Calu3 (cell line): ENCODE data around the gene NPAS3. TPM values are rescaled to one million over a fixed set of nuclear protein-coding genes. Genes with fewer than 3 reads are reported as not detected.

Source experiments
- BruUV-seq: library from RNA; stranded (reverse); fragments of 400-500 nt; replicated peaks from 2 replicates; lab custom pipeline; 2021; lab: Mats Ljungman, UMichigan
- CTCF ChIA-PET: fragments of 300-600 bp; sonication (Branson Sonifier 250); formaldehyde crosslinking; loops from one replicate; lab custom pipeline; 2022; ENCODE audit warnings: antibody characterized with exemption; lab: Charles Lee
- DNase-seq: peaks from one replicate; pipeline ENCODE4 v3.0.0; 2022
- H3K27ac Mint-ChIP-seq: one replicate; pipeline ENCODE4 v1.8.0; 2022; ENCODE audit warnings: mixed read lengths; ENCODE audit not compliant: unreplicated experiment
- H3K27me3 Mint-ChIP-seq: one replicate; pipeline ENCODE4 v1.8.0; 2022; ENCODE audit warnings: mixed read lengths; ENCODE audit not compliant: unreplicated experiment
- H3K36me3 Mint-ChIP-seq: one replicate; pipeline ENCODE4 v1.8.0; 2022; ENCODE audit warnings: mild to moderate bottlenecking, moderate library complexity, mixed read lengths; ENCODE audit not compliant: insufficient read depth, unreplicated experiment
- H3K4me1 Mint-ChIP-seq: one replicate; pipeline ENCODE4 v1.8.0; 2022; ENCODE audit warnings: mild to moderate bottlenecking, low read depth, mixed read lengths; ENCODE audit not compliant: unreplicated experiment
- H3K4me3 Mint-ChIP-seq: one replicate; pipeline ENCODE4 v1.8.0; 2022; ENCODE audit warnings: mild to moderate bottlenecking, low read depth, moderate library complexity, mixed read lengths; ENCODE audit not compliant: unreplicated experiment
- H3K9me3 Mint-ChIP-seq: one replicate; pipeline ENCODE4 v1.8.0; 2022; ENCODE audit warnings: low read depth, mixed read lengths; ENCODE audit not compliant: unreplicated experiment
- intact Hi-C: fragments of 100-400 bp; cut with micrococcal nuclease; formaldehyde crosslinking; loops from one replicate; pipeline ENCODE4 v1.10.0; 2022; ENCODE audit not compliant: unreplicated experiment
- total RNA-seq: library from RNA; stranded (reverse); gene quantifications from 2 replicates; pipeline ENCODE4 v1.2.3, GENCODE V29; 2022
- TF ChIP-seq, protein P1 (sequence below): fragments of 200-600 bp; IDR thresholded peaks from one replicate; pipeline ENCODE4 v1.8.0; 2022; ENCODE audit warnings: antibody characterized with exemption; ENCODE audit not compliant: unreplicated experiment

The NPAS3 gene
- total RNA-seq, 1 experiment from 2014 or later: not detected

GRCh38 chr14:33408291-33408690 is 469.6 kb downstream of the NPAS3 start:
- intact Hi-C loops: no loop called here

GRCh38 chr14:33412450-33412849 is 473.8 kb downstream of the NPAS3 start:
- Mint-ChIP-seq H3K4me3 (no peak overlapping the region), H3K9me3 (no peaks in the 10 kb centered on the region), H3K27ac (no peak overlapping the region), H3K4me1 (no peaks in the 10 kb centered on the region), H3K27me3 (peaks cover 23% of the 10 kb centered on the region), H3K36me3 (no peaks in the 10 kb centered on the region)
- no peak for DNase-seq
- TF ChIP-seq, protein P1, sequence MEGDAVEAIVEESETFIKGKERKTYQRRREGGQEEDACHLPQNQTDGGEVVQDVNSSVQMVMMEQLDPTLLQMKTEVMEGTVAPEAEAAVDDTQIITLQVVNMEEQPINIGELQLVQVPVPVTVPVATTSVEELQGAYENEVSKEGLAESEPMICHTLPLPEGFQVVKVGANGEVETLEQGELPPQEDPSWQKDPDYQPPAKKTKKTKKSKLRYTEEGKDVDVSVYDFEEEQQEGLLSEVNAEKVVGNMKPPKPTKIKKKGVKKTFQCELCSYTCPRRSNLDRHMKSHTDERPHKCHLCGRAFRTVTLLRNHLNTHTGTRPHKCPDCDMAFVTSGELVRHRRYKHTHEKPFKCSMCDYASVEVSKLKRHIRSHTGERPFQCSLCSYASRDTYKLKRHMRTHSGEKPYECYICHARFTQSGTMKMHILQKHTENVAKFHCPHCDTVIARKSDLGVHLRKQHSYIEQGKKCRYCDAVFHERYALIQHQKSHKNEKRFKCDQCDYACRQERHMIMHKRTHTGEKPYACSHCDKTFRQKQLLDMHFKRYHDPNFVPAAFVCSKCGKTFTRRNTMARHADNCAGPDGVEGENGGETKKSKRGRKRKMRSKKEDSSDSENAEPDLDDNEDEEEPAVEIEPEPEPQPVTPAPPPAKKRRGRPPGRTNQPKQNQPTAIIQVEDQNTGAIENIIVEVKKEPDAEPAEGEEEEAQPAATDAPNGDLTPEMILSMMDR: no peak
- intact Hi-C loops: no loop called here
- CTCF ChIA-PET: no interaction called here
- BruUV-seq: no TSS peak

More at GRCh38 chr14:33408291-33408690, 469.6 kb downstream of the NPAS3 start:
- no peak for DNase-seq
- no peak overlapping the region for H3K27ac Mint-ChIP-seq
- no peaks in the 10 kb centered on the region for H3K36me3 Mint-ChIP-seq
- no peaks in the 10 kb centered on the region for H3K9me3 Mint-ChIP-seq
- no TSS peak for BruUV-seq
- CTCF ChIA-PET: no interaction called here
- TF ChIP-seq, protein P1: no peak
- H3K4me3 Mint-ChIP-seq: no peak overlapping the region
- peaks cover 14% of the 10 kb centered on the region for H3K27me3 Mint-ChIP-seq
- no peaks in the 10 kb centered on the region for H3K4me1 Mint-ChIP-seq

GRCh38 chr14:33413381-33413780 is 474.7 kb downstream of the NPAS3 start:
- CTCF ChIA-PET: no interaction called here
- H3K36me3 Mint-ChIP-seq: no peaks in the 10 kb centered on the region
- no peak overlapping the region for H3K27ac Mint-ChIP-seq
- H3K9me3 Mint-ChIP-seq: no peaks in the 10 kb centered on the region
- no peaks in the 10 kb centered on the region for H3K4me1 Mint-ChIP-seq
- TF ChIP-seq, protein P1: no peak
- intact Hi-C loops: no loop called here
- no peak for DNase-seq
- H3K4me3 Mint-ChIP-seq: no peak overlapping the region
- no TSS peak for BruUV-seq
- H3K27me3 Mint-ChIP-seq: peaks cover 15% of the 10 kb centered on the region

- Mint-ChIP-seq H3K4me1 (no peaks in the 10 kb centered on the region), H3K4me3 (no peak overlapping the region), H3K27ac (no peak overlapping the region), H3K9me3 (no peaks in the 10 kb centered on the region), H3K27me3 (peaks cover 15% of the 10 kb centered on the region), H3K36me3 (no peaks in the 10 kb centered on the region)
- no TSS peak for BruUV-seq
- CTCF ChIA-PET: no interaction called here
- intact Hi-C loops: no loop called here
- TF ChIP-seq, protein P1: no peak
- DNase-seq: no peak
Measured at GRCh38 chr14:33414041-33414440, 475.4 kb downstream of the NPAS3 start.
